ENCODE results near the gene PURA.

PURA gene

DNA sequence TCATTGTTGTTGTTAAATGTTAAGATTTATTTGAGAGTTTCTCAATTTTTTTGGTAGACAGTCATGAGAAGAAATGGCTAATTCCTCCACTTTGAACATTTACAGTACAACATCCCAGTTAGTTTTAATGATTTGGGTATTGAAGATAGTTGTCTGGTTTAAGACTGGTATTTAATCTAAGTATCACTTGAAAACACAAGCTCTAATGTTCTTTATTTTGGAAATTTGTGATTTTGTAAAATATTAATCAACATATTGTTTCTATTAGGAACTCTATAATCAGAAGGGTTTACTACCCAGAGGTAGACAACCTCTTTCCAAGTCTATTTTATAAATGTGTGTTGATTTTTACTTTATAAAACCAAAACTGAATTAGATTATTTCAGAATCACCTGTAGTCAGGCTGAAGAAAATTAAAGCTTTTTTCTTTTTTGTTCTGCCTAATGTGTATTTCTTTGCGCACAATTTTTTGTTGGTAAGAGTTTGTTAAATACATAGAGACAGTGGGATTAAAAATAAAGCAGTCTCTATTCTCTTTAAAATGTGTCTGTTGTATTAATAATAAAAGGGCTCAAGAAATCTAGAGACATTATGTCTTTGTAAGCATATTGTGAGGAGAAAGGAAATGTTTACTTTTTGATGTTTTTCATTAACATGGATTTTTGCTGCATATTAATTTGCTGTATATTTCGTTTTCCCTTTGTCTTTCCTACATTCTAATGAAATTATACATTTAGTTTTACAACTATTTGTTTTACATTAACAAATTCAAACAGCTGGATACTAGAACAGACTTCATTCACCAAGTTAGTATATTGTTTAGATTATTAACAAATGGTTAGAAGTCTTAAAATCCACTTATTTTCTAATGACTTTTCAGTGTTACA lies 3.9 kb upstream of the PURA start:
- DNase-seq, result no peak

DNA sequence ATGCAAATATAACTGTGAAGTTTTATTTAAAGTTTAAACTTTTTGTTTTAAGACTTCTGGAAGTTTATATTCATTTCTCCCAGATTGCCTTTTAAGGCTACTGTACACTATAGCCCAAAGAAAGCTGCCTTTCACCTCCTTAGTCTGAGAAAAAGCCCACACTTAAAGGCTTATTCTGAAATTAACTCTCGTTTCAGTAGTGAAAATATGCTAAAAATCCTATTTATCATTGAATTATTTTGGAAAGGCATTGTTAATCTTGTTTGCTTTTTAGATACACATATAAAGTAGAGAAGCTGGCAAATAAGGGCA lies 3.3 kb upstream of the PURA start:
- no peak for DNase-seq

DNA sequence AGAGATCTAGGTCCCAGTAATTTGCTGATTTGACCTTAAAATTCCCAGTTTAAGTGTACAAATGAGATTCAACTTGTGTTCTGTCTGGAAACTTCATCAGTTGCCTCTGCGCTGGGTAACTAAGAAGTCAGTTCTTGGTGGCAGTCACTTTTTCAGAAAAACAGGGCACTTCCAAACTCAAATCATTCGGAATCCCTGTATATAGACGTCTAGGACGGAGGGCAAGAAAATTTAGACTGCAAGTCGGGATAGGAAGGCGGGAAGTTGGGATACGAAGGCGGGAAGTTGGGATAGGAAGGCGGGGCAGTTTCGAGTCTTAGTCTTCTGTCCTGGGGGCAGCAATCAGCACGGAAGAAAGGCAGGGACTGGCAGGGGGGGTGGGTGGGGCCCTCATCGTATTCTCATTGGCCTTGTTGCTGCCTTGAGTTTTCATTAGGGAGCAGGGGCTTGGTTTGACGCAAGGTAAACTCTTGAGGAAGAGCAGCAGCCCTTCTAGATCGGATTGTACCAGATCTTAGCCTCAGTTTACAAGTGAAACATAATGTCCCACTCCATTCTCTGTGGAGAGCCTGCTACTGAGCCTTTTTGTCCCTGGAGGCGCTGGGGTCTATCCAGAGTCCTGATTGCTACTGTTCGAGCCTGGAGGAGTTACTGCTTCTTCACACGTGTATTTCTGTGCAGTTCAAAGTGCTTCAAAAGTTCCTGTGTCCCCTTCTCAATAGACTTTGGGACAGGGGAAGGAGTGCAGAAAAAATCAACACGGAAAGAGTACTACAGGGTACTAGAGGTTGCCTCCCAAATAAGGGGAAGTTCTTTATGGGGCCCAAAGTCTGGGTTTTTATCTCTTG lies 2.7 kb upstream of the PURA start:
- no peak for DNase-seq

DNA sequence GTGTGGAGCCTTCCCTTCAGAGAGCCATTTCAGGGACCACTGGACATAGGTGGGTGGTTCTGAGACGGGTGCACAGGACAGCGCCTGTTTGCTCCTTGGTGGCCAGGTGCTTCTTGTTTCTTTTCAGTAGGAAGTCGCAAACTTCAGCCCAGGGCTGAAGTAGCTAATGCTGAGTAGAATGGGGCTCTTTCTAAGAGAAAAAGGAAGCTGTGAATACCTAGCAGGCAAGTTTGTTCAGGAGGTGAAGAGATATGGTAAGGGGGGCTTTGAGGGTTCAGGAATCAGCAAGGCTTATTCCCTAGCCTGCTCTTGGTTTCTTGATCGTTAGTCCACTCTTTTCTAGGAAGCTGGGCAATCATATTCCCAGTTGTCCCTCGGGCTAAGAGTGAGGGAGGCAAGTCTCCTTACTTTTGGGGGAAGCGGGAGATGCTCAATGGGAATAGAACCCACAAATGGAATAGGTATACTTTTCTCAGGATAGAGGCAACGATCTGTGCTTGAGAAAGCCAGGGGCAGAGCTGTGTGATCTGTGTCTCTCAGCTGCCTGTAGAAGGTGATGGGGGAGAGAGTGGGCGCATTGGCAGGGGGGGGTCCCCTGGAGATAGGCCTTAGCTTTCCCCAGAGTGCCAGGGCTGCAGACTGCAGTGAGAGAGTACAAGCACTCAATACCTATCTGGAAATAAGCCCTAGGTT lies 1.9 kb upstream of the PURA start:
- no peak for DNase-seq

DNA sequence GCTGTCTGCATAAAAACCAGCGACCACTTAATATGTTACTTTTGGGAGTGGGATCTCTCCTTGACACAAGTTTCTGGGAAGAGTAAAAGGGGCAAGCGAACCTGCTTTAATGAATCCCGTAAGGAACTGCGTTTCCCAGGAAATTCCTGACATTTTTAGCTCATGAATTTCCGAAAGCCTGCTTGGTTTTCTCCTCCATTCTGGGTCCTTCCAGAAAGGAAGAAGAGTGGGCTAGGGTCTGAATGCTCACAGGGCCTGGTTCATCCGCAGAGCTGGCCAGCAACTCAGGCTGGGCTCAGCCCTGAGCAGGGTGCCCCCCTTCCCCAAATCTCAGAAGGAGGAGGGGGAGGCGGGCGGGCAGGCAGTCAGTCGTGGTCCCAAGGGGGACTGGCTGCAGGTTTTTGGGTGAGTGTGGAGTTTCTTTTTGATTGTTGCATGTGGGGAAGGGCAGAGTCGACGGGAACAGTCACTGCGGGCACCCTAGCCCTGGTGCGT lies 1.2 kb upstream of the PURA start:
- no peak for DNase-seq

DNA sequence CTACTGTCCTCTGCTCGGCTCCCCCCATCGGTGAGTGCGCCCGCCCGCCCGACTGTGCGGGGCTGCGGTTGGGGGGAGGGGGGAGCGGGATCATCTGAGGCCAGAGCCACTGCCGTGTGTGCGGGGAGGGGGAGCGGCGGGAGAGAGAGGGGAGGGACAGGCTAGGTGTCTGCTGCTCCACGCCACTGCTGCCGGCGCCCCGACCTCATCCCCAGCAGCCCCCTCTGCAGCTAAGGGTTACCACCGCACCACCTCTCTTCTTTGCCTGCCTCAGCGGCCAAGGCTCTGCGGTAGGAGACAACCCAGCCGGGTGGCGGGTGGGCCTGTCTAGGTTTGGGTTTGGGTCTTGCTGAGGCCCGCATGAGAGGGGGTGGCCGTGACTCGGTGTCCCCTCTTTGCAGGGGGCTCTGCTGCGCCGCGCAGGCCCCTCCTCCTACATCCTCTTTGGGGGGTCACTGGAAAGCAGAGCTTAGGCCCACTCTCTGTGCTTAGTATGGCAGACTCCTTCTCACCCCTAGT lies 670 bp upstream of the PURA start:
- DNase-seq, result peak in 18 of 51 donors; percentile 13 to 68 (median 40)

DNA sequence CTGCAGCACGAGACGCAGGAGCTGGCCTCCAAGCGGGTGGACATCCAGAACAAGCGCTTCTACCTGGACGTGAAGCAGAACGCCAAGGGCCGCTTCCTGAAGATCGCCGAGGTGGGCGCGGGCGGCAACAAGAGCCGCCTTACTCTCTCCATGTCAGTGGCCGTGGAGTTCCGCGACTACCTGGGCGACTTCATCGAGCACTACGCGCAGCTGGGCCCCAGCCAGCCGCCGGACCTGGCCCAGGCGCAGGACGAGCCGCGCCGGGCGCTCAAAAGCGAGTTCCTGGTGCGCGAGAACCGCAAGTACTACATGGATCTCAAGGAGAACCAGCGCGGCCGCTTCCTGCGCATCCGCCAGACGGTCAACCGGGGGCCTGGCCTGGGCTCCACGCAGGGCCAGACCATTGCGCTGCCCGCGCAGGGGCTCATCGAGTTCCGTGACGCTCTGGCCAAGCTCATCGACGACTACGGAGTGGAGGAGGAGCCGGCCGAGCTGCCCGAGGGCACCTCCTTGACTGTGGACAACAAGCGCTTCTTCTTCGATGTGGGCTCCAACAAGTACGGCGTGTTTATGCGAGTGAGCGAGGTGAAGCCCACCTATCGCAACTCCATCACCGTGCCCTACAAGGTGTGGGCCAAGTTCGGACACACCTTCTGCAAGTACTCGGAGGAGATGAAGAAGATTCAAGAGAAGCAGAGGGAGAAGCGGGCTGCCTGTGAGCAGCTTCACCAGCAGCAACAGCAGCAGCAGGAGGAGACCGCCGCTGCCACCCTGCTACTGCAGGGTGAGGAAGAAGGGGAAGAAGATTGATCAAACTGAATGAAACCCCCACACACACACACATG lies 654 bp downstream of the PURA start:
- peak in 31 of 51 donors; percentile 22 to 77 (median 56) for DNase-seq

DNA sequence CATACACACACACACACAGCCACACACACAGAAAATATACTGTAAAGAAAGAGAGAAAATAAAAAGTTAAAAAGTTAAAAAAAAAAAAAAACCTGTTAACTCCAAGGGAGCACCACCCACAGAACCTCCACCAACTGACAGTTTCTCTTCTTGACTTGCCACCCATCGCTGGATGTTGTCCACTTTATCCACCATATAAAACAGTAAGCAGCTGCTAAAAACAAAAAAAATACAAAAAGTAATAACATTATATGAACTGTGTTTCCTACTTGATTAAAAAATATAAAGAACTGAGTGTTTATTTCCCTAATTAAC lies 1.2 kb downstream of the PURA start:
- no peak for DNase-seq

DNA sequence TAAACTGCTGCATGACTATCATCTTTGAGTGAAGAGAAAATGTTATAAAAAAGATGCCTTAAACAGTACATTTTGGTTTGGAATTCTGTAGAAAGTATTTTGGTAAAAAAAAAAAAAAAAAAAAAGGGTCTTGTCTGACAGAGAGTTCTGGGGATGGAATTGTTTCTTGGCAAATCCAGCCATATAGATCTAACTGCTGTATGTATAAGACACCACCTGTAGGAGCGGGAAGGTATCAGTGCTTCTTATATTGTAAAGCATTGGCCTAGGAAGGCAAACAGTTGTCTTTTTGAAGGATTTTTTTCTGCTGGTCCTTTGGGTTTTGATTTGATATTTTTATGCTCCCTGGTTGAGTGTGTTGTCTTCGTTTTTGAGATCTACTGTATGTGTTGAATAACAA lies 2.8 kb downstream of the PURA start:
- no peak for DNase-seq

DNA sequence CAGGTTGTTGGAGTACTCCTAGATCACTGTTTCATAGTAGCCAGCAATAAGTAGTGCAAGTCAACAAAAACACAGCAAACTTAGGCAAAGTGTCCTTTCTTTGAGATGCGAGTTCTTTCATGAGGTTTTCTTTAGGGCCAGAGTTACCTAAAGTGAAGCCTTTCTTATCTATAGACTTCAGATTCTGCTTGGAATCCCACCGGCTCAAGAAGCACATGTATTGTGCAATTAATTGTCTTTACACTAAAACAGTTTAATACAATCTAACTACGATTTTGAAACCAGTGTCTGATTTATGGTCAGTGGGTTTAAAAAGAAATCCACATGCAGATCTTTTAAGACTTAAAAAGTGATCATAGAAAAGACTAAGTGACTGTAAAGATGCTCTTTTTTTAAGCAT lies 3.6 kb downstream of the PURA start:
- DNase-seq, result no peak

DNA sequence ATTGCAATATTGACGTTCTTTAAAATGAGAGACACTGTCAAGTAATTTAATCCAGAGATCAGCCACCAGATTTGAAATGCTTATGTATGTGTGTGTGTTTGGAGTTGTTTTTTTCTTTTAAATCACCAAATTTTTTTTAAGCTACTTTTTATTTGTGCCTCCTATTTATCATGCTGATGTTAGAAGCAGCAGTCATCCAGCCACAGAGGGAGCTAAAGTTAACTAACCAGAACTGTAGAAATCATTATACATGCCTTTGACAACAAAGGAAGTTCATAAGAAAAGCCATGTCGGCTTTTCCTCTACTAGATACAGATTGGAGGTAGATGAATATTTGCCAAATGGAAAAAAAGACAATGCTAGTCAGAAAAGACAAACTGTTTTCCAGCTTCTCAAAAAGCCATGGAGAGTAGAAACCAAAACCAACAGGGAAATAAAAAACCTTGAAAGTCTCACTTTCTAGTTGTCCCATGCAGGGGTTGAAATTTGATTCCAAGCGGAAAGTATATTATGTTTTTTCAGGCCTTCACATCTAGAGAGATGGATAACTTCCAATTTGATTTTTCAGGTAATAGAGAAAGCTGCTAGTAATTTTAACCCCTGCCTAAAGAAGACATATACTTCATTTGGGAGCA lies 4.5 kb downstream of the PURA start:
- DNase-seq, result no peak

DNA sequence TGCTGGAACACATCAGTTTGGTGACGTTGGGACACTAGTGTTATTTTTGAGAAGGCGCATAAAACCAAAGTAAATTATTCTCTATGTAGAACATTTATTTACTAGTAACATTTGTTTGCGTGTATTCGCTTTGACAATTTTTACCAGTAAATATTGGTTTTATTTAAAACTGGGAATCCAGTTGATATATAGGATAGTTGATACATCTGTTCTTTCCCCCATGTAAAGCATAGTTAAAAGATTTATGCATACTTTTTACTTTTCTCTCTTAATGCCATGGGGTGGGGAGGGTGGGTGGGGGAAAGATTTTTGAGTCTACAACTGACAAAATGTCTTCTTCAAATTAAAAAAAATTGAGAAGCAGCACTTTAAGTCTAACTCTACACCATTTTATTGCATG lies 11.7 kb downstream of the PURA start, which contains the start of gene IGIP:
IGIP (plus strand) TSS at position 301 of the 400 bp plus-strand sequence. CDS start 2,540 bp downstream, outside the sequence.
- DNase-seq, result no peak

DNA sequence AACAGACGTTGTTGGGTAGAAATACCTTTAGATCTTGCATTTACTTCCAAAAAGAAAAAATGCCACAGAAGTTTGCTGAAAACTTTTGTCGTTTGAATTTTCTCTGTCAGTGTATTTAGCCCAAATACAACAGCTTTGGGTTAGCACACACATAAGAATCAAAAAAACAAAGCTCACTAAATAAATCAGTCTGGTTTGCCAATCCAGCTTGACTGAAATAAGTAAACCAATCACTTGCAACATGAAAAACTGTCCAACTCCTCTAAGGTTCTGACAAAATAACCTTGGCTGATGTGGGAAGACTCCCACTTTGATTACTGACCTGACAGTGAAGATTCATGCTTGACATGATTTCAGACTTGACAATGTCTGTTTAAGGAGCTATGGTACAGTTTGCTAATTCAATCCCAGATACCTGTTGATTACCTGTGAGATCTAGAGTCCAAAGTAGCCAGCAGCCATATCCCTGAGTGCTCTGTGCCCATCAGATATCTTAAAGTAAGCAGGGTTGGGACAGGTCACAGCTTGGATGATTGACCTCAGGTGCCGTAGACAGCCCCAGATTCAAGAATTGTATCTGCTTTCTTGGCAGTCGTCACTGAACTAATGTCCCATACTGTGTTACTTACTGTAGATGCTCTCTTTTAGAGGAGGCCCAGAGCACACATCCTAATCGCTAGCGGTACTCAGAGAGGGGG lies 12.6 kb downstream of the PURA start:
- DNase-seq, result no peak

DNA sequence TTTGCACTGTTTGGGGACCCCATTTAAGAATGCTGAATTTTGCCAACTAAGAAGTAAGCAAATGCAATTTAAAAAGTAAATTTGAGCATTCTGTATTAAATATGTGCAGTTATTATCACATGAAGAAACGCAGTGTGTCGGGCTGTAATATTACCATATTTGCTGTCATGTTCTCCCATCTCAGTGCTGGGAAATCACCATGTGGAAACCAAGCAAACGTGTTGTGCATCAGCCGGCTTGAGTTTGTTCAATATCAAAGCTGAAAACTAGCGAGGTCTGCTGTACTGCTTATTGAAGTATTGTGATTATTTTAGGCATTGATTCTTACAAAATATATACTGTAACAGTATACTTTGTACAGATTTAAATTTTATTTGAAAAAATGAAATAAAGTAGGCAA lies 14.5 kb downstream of the PURA start:
- DNase-seq, result no peak

DNA sequence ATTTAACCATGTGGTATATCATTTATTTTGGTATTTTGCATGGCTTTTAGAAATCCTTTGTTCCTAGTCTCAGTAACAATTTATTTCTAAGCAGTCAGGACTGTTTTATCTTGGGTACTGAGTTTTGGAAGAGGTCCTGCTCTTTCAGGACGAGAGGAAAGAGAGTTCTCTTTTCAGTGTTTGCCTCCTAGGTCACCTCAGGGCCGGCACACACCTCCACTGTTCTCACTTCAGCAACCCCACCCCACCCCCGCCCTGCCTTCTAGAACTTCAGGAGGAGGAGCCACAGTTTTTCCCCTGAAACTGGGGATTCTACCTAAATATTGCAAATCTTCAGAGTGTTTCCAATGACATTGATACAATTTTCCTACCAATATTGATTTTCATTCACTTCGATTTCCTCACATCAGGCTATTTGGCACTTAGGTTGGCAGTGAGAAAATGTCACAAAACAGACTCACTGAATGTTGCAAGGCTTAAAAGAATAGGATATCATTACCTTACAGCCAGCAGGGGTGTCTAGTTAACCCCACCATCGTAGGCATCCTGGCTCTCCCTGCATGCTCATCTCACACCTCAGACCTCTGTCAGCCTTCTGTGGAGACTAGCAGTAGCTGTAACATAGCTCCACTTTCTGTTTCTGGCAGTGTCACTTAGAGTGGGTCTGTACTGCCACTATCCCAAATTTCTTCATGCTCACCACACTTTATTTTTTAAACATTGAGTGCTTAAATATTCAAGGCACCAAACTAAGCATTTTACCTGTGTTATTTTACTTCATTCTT lies 17.2 kb downstream of the PURA start:
- no peak for DNase-seq

DNA sequence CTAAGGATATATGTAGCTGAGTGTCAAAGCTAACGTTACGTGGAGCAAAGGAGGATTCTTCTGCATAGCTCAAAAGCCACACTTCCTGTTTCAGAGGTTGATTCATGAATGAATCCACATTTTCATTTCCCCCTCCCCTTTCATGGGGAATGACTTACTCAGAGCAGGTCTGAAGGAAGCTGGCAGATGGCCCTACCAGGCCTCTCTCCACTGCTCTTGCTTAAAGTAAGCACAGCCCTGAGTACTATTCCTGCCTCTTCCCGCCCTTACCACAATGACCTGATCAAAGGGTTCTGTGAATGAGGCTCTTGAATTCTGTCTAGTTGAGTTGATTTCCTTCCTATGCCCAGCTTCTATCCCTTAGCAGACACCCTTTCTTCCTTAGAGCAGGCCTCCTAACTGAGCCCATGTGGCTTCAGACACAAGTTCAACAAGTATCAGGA lies 18.1 kb downstream of the PURA start:
- DNase-seq, result no peak

DNA sequence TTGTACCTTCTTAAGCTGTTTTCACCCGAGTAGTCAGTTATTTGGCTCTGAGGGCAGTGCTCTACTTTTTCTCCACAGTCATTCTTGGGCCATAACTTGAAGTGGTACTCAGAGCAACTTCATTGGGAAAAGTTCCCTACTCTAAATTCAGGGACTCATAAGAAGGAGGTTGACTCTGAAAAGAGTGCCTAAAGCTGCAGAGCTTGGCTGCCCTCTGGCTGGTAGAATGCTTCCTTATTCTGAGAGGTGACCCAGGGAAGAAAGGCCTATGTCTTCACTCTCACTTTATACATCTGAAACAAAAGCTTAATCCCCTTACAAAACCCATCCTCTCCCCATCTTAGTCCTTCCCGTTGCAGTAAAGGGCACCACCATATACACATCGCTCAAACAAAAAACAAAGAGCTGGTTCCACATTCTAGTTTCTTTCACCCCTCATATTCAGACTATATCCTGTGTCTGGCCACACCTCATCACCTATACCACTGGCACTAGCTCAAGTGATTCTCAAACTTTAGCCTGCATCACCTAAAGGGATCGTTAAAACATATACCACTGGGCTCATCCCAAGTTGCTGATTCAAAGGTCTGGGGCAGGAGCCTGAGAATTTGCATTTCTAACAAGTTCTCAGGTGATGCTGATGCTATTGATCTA lies 19.7 kb downstream of the PURA start:
- no peak for DNase-seq

DNA sequence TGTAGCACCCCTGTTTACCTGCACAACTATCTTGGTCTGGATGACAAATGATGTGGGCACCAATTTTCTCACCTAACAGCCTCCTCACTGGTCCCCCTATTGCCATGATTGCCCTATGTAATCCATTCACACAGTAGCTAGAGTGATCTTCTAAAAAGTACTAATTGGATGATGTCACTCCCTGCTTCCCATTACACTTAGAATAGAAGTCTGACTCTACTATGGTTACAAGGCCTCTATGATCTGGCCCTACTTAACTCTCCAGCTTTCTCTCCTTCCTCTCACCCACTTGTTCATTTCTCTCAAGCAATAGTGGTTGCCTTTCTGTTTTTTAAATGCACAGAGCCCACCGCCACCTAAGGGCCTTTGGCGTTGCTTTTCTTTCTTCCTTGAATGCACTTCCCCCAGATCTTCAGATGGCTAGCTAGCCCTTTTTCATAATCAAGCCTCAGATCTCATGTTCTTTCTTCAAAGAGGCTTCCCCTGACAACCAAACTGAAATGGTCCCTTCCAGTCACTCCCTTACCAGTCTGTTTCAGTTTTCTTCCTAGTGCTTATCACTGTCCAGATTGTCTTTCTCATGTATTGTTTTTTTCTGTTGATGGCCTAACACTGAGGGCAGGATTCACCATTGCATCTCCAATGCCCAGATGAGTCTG lies 20.5 kb downstream of the PURA start:
- DNase-seq, result no peak
